Suppressor macrophage (primary cell): Measurements from ENCODE around the gene KPNA1.

Source experiments
- DNase-seq, 4 experiments: peaks; one replicate each; pipeline ENCODE4 v3.0.0-alpha.2; 2020 to 2022
- total RNA-seq, 17 experiments: gene quantifications; one replicate each; lab custom pipeline; 2026; ENCODE audit warnings: mixed read lengths in 6 of 17, inconsistent platforms in 3 of 17; lab: John Stamatoyannopoulos, UW

KPNA1 gene
- 62.7 to 141 (median 96.0) reads per million in 17 experiments for total RNA-seq

DNA sequence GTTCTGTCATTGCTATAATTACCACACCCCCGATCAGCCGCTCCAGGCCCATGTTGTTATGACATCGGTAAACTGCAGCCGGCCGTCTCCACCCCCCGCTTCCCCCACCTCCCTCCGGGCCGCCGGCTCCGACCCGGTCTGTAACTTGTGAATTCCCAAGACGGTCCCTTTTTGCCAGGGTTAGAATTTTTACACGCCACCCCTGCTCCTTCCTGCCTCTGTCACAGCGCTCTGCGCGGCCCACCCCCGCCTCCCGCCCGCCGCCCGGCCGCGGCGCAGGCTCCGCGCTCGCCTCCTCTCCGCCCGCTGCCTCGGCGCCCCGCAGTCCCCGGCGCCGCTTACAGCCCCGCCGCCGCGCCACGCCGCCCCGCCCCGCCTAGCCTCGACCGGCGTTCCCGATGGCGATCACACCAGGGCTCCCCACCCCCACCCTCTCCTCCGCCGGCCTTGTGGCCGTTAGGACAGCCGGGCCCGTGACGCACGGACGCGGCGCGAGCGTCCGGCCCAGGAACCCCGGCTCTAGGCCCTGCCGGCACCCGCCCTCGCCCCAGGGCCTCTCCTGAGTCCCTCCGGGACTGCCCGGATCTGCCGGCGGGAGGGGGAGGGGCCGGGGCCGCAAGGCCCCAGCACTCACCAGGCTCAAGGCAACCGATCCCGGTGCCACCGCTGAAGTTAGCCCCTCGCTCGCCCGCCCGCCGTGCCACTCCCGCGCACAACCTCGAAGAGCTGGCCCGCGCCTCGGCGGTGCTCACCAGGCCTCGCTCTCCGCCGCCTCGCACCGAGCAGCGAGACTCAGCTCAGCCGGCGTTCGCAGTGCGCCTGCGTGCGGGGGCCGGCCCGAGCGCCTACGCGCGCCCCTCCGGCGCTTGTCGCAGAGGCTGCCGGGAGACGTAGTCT is at the start of gene KPNA1:
Gene KPNA1 (minus strand): TSS at position 817 of the 897 bp plus-strand sequence. CDS start 18,374 bp downstream, outside the sequence.
- DNase-seq: peak; percentile 94 to 97 (median 96)

DNA sequence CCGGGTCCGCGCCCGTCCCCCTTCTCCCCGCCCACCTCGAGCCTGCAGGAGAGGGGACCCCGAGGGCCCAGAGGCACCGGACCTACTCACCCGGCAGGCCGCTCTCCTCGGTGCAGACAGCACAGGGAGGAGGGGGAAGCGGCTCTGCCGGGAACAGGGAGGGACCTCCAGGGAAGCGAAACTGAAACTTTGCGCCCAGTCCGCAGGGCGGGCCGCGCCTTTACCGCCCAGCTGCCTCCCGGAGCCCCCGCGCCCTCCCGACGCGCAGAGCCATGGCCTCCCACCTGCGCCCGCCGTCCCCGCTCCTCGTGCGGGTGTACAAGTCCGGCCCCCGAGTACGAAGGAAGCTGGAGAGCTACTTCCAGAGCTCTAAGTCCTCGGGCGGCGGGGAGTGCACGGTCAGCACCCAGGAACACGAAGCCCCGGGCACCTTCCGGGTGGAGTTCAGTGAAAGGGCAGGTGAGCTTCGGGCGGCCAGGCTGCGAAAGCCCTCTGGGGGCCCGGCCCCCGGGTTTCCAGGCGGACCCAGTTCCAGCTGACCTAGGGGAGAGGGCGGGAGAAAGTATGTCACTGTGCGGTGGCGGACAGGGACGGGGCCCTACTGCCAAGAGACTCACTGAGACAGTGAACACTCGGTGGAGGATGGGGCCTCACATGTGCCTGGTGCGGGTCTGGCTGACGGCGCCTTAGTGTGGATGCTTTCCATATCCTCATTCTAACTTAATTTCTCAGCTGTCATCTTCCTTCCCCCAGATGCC is 49.6 kb upstream of the KPNA1 start, which contains the start of the genes DTX3L and PARP9:
Gene DTX3L (plus strand): TSS at position 184 of the 758 bp plus-strand sequence. CDS start 89 bp downstream, at position 273.
Gene PARP9 (minus strand): TSS at position 146 of the 758 bp plus-strand sequence. CDS start 4,680 bp downstream, outside the sequence.
- DNase-seq: peak; percentile 82 to 91 (median 90)

DNA sequence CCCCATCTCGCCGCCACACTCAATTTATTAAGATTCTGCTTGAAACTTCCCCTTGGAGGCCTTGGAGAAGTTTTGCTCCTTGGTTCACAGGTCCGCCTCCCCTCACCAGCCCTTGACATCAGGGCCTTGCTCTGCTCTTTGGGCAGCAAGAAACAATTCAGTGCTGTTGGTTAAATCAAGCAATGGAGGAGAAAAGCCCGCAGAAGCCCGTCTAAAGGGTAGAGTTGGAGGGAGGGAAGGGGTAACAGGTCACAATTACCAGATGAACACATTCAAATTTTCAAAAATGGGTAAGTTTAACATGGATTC is 48.9 kb upstream of the KPNA1 start:
- DNase-seq: peak in 3 of 4 experiments; percentile 34 to 54 (median 46)

DNA sequence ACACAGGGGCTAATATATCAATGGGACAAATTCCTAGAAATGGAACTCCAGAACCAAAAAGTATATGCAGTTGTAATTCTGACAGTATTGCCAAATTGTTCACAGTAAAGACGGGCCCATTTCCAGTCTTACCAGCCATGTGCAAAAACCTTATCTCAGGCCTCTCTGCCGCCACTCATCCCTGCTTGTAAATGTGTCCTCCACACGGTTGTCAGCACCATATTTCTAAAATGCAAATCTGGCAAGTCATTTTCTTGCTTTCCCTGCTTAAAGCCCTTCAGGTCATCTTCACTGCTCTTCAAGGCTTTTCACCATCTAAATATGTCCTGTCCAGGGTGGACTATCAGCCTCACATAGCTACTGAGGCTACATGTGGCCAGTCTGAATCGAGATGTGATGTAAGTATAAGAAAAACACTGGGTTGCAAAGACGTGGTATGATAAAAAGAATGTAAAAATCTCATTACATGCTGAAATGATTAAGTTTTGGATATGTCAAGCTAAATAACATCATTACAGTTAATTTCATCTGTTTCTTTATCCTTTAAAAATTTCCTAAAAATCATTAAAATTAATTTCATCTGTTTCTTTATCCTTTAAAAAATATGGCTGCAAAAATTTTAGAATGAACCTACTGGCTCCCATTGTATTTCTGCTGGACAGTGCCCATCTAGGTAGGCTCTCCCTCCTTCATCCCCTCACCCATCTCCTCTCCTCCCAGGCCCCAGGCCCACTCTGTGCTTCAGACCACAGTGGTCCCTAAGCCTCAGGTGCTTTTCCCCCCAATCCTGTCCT is 48.4 kb upstream of the KPNA1 start:
- DNase-seq: no peak

DNA sequence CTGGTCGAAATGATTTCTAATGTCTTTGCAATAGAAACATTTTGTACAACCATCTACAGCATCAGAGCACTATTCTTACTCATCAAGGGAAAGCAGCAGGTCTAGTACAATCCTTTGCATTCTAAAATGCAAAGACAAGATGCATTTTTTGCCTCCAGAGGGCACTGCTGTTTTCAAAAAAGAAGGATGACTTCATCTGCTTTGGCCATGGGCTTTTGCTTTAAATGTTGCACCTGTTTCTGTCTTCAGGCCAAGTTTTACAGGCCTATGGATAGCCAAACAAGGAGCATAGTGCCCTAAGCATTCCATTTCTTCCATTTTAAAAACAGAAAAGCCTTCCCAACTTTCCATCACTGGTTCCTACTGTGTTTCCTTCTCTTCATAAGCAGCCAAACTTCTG is 45.9 kb upstream of the KPNA1 start:
- DNase-seq: peak; percentile 70 to 78 (median 74)

DNA sequence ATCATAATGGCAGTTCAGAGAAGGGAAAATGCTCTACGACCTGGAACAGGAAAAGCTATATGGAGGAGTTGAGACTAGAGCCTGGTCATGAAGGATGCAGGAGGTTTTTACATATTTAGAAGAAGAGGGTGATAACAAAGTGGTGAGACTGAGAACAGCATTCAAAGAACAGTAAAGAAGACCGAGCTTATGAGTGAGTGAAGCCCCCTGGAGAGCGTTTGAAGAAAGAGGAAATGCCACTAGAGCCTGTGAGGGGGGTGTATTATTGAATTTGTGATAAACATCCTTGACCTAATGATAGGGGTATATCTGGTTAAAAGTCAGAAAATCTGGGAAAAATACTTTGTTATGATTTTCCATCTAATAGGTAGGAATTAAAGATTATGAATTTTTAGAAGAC is 45.2 kb upstream of the KPNA1 start:
- no peak for DNase-seq

DNA sequence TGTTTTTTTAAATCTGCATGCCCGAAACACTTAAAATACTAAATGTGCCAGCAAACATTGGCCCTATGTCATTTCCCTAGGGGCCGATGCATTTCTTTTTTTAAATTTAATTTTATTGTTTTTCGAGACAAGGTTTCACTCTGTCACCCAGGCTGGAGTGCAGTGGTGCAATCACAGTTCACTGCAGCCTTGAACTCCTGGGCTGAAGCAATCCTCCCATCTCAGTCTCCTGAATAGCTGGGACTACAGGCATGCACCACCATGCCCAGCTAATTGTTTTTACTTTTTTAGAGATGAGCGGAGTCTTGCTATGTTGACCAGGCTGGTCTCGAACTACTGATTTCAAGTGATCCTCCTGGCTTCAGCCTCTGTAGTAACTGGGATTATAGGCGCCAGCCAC is 43.9 kb upstream of the KPNA1 start:
- no peak for DNase-seq

DNA sequence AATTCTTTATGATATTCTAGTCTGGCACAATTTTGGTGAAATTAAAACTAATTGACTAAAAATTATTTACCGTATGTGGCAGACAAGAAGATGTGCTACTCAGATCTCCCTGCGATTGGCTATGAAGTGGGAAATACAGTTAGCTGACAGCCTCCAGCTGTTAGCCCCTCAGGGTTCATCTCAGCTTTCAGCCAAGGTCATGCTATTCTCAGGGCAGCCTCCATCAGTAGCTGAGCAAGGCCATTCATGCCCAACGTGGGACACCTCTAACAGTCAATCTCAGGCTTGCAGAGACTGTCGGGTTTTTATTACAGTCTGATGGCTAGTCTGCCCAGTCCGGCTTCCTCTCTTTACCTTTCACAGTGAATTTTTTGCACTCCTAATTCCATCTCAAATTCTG is 42.6 kb upstream of the KPNA1 start:
- DNase-seq: no peak

DNA sequence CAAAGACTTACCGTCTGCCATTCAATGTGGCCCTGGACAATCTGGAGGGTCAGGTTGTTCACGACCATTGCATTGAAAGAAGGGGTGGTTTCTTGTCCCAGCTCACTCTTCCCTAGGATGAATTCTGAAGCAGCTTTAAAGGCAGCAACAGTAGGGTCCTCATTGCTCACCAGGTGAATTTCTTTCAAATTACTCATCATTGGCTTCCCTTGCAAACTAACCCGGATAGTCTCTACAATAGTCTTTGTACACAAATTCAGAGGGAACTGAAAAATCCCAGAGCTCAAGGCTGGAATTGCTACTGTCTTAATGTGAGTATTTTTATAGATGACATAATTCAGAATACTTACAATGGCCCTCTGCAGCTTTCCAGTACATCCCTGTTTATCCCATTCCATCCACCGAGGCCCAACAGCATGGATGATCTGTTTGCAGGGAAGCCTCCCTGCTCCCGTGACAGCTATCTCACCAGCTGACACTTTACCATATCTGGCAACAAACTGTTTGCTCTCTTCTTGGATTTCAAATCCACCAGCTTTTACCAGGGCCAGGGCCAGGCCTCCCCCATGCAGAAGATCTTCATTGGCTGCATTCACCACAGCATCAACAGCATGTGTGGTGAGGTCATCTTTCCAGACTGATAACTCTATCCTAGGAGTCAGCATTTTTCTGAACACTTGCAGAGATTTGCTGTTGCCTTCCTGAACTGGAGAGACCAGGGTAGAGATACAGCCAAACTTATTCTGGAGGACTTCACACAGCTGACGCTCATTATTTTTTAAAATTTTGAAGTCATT is 40.7 kb upstream of the KPNA1 start:
- DNase-seq: no peak

DNA sequence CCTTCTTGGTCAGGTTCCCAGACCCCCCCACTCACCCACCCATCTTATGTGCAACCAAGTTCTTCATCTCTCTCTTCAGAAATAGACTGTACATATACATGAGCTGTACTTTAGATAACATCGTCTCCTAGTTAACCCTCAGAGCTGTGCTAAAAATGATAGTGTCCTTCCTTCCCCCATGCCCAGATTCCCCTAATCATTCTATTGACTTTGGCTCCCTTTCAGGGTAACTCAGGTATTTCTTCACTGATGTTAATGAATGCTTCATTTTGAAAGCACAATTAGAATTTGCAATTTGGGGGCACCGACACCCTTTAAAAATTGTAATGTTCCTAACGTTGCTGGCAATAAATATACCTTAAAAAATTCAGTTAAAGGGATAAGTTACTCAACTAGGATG is 38.4 kb upstream of the KPNA1 start:
- no peak for DNase-seq

DNA sequence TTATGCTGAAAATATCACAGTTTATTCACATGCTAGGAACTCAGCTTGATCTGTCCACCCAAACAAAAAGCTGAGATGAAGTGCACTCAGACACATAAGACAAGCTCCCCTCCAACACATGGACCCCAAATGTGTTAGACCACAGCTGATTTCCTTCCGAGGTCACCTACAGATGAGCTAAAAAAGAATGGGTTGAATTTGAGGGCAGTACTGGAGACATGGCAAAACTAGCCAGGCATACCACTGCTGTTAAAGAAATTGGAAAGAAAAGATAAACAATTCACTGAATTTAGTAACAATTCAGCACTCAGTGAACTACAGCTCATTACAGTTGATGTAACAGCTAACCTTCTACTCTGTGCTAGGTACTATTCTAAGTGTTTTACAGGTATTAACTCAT is 33.9 kb upstream of the KPNA1 start:
- DNase-seq: no peak

DNA sequence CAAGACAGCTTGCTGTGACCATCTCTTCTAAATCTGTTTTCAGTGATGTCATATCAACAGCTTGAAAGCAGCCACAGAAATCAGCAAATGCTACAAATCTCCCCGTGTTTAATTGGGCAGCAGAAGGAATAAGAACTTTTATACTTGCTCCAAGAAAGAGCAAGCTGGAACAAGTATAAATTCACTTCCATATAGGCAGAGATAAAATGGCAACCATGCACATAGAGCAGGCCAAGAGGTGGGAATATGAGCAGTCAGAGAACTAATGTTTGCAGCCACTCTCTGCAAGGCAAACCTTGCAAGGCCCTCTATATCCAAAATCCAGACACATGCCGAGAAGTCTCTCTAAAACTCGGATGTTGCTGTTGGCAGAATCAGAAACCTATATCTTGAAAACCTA is 33.3 kb upstream of the KPNA1 start:
- no peak for DNase-seq

DNA sequence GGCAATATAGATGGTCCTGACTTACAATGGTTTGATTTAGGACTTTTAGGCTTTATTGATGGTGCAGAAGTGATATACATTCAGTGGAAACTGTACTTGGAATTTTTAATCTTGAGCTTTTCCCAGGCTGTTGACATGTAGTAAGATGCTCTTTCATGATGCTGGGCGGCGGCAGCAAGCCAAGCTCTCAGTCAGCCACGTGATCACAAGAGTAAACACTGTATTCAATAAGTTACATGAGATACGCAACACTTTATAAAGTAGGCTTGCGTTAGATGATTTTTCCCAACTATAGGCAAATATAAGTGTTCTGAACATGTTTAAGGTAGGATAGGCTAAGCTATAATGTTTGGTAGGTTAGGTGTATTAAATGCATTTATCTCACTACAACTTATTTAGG is 31.4 kb upstream of the KPNA1 start:
- no peak for DNase-seq

DNA sequence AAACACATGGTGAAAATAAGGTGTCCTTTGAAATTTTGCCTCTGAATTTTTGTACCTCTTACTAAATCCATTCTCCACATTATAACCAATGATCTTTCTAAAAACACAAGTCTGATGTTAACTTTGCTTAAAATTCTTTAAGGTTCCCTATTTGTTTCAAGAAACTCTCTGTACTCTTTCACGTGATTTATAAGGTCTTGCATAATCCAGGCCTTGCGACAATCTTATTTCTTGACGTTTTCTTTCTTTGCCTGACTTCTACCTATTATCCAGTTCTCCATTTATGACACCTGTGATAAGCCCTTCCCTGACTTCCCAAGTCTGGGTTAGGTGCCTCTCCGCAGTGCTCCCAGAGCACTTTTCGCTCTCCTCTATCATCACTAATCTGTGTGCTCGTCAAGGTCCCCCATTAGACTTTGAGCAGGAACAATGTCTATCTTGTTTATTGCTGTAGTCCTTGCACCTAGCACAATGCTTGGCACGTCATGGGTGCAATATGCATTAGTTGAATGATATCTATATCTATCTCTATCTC is 24.3 kb upstream of the KPNA1 start:
- DNase-seq: peak; percentile 20 to 68 (median 46)

DNA sequence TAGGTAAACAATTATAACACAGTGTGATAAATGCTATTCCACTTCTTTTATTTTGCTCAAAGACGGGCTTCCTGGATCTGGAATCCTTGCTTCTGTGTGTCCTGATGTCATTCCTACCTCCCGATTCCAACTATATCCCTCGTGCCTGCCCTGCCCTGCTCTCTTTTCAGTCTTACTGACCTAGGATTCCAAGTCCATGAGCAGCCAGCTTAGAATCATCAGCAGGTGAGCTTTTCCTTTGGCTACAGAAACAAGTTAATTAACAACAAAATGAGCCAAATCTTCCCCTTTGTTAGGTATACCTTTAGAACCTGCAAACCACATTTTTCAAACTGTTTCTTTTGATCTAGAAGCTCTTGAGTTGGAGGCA is 21.9 kb upstream of the KPNA1 start:
- no peak for DNase-seq

DNA sequence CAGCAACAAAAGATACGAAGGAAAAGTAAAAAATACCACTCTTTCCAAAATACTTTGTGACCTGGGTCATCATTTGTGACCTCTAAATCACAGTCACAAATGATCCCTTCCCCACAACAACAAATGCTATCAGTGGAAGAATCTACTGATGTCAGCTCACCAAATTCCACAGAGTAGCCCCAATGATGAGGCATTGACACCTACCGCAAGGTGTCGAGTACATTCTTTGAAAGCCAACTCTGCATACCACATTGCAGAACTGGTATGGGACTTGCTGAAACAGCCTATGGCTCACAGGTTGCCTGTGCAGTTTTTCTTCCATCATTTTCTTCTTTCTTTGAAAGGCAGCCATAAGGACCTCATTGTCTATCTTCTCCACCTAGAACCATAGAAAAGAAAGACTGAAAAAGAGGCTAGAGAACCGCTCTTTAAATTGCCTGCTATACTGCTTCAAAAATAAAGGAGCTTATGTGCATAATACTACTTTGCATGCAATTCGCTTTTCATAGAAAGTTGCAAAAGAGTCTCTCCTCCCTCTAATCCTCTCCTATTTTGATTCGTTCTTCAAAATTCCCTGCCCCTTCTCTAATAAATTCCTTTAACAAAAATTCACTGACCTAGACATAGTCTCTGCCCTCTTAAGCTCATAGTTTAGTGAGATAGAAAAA is 21.4 kb upstream of the KPNA1 start:
- no peak for DNase-seq

DNA sequence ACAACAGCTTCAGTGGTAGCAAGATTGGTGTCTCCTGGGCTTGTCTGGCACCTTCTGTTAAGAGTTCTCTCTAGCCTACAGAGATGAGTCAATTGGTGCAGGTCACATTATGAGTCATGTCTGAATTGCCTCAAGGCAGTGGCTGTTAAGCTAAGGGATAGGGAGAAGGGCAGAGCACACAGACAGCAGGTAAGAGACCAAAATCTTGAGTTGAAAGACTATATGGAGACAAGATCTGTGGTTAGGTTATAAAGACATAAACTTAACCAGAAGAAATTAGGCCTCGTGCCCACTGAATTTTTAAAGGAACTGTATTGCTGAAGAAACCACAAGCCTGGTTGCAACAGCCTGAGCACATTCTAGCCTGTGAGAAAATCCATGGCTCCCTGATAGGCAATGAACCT is 19.2 kb upstream of the KPNA1 start:
- DNase-seq: peak; percentile 36 to 55 (median 45)

DNA sequence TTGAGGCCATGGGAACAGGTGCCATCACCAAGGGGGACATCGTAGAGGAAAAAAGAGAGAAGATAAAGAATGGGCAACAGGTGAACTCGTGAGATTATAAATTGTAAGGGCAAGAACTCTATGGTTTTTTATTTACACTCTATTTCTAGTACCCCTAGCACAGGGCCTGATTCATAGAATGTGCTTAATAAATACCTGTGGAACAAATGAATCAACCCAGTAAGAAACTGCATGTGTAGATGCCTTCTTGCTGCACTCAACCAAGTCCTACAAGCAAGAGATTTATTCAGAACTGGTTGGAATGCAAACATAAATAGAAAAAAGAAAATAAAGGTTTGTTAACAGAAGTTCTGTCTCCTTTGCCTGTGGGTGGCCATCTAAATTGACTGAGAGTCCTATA is 18.7 kb upstream of the KPNA1 start:
- DNase-seq: no peak

DNA sequence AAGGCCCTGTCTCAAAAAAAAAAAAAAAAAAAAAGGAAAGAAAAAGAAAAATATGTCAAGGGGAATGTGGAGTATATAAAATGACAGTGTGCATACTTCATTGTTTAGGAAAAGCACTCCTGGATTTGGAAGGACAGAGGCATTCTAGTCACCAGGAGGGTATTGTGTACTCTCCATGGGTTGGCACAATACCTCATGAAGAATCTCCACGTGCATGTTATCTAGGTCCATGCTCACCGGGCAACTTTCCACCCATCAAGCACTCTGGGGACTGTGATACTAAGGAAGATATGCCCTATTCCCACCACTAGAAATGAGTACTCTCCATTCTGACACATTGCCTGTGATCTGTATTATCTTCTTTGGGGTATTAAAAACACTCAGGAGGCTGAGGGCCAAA is 15.4 kb upstream of the KPNA1 start:
- DNase-seq: no peak

DNA sequence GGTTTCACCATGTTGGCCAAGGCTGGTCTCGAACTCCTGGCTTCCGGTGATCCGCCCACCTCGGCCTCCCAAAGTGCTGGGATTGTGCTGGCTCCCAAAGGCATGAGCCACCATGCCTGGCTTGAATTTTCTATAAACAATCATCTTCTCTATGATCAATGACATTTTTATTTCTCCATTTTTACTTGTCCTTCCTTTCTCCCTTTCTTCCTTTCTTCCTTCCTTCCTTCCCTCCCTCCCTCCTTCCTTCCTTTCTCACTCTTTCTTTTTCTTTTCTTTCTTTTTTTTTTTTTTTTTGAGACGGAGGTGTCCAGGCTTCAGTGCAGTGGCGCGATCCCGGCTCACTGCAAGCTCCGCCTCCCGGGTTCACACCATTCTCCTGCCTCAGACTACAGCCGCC is 8.6 kb upstream of the KPNA1 start:
- no peak for DNase-seq

DNA sequence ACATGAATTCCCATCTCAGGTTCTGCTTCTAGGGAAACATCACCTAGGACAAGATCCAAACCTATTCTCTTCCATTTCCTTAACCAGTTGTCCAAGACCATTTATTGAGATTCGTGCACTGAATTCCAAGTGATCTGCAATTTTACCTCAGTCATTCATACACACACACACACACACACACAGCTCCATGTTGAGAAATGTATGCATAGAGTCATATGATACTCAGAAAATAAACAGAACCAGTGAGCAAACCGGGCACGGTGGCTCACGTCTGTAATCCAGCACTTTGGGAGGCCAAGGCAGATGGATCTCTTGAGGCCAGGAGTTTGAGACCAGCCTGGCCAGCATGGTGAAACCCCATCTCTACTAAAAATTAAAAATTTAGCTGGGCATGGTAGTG is 6.1 kb upstream of the KPNA1 start:
- no peak for DNase-seq
